GM21529 (cell line): ENCODE measurements around the gene CCDC27.

Experiments
- ATAC-seq: cut with Tn5 transposase; IDR thresholded peaks from one replicate; pipeline ENCODE4 v1.9.1; 2021; ENCODE audit not compliant: unreplicated experiment

CCDC27 gene

DNA sequence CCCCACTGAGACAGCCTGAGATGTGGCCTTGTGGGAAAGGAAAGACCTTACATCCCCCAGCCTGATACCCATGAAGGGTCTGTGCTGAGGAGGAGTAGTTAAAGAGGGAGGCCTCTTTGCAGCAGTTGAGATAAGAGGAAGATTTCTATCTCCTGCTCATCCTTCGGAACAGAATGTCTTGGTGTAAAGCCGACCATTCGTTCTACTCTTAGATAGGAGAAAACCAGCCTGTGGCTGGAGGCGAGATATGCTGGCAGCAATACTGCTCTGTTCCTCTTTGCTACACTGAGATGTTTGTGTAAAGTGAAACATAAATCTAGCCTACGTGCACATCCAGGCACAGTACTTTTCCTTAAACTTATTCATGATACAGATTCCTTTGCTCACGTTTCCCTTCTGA, 1.5 kb upstream of the CCDC27 start:
- no peak for ATAC-seq

DNA sequence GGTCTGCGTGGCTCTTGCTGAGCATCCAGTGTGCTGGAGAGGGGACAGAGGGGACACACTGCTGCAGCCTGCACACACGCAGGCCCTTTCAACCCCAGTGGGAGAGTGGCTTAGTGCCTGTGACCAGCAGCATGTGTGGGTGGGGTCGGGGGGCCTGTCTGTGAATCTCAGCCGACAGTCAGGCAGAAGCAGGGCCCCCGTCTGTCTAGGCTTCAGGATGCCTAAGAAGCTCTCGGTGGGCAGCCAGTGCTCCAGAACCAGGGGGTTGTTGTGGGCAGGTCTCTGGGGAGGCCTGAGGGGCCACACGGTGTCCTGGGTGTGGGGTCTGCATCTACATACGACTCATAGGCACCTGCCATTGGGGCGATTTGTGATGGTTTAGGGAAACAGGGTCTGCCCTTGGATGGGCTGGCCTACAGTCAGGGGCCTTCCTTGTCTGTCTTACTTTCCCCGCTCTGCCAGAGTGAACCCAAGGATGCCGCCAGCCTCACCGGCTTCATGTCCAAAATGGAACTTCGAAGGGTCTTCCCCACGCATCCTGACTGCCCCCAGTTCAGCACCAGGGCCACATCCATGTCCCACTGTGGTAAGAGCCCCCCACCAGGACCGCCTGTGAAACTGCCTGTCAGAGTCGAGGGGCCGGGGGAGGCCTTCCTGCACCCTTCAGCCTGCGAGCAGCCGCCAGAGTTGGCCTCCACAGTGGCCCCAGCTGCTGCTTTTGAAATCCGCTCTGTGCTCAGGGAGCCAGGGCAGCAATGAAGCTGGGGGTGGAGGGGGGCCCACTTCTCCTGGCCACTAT, 1.6 kb downstream of the CCDC27 start:
- no peak for ATAC-seq

DNA sequence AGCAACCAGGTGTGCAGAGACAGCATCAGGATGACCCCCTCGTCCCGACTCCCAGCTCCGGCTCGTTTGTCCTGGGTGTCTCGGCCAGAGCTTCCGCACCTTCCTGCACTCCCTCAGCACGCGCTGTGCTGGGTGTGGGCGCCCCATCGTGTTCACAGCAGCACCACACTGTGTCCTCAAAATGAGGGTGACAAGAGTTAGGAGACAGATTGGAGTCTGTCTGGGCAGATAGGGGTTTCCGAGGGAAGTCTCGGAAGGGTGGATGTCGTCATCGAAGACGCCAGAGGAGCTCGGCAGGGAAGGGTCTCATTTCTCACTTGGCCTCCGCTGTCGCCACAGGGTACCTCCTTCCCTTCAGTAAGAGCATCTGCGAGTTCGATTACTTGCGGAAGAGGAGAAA, 4.1 kb downstream of the CCDC27 start:
- ATAC-seq = no peak

DNA sequence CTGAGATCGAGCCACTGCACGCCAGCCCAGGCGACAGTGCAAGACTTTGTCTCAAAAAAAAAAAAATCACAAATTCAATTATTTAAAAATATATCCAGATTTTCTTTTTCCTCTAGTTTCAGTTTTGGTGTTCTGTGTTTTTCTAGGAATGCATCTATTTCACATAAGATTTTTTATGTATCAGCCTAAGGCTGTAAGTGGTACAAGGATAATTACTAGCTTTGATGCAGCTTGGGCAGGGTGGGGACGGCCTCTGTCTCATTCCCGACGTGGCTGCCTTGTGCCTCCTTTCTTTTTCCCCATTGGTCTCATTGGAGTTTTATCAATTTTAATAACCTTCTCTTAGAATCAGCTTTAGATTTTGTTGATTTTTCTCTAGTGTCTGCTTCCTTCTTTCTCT, 6.9 kb downstream of the CCDC27 start:
- no peak for ATAC-seq

DNA sequence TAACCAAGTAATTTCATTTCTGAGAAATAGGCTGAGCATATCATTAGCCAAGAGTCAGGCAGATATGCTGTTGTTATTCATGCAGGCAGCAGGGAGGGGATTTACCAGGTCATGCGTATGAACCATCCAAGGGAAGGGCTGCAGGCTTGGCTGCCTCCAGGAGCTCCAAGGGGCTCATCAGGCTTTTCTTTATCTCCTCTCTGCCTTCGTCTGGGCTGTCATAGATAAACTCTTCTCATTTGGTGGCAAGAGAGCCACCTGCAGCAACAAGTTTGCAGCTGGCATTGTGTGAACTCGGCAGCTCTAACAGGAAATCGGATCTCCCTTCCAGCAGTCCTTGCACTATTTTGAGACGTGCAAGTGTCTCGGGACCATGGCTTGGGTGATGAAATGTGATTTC, 7.5 kb downstream of the CCDC27 start:
- no peak for ATAC-seq

DNA sequence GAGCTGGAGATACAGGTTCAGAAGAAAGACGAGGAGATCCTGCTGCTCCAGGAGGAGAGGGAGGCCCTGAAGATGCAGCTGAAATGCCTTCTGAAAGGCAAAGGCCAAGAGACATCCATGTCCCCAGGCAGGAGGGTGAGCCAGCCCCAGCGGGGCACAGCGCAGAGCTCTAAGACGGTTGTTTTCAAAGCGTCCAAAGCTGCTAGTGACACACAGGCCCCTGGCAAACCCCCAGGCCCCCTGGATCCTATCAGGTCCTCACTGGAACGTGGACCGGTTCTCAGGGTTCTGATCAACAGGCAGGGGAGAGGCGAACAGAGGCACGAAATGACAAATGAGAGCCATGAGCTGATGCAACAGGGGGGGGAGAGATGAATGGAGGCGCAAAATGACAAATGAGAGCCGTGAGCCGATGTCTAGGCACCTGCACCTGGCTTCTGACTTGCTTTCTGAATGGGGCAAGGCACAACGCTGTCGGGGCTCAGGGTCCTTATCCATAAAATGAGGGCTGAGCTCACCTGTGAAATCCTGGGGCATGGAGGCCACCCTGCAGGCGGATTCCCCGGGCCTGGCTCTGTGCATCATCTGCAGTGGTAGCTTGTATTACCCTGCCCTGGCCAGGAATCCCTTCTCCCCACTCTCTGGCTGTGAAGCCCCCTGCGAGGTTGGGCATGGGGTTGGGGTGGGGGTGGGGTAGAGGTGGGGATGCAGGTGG, 9.2 kb downstream of the CCDC27 start:
- no peak for ATAC-seq

DNA sequence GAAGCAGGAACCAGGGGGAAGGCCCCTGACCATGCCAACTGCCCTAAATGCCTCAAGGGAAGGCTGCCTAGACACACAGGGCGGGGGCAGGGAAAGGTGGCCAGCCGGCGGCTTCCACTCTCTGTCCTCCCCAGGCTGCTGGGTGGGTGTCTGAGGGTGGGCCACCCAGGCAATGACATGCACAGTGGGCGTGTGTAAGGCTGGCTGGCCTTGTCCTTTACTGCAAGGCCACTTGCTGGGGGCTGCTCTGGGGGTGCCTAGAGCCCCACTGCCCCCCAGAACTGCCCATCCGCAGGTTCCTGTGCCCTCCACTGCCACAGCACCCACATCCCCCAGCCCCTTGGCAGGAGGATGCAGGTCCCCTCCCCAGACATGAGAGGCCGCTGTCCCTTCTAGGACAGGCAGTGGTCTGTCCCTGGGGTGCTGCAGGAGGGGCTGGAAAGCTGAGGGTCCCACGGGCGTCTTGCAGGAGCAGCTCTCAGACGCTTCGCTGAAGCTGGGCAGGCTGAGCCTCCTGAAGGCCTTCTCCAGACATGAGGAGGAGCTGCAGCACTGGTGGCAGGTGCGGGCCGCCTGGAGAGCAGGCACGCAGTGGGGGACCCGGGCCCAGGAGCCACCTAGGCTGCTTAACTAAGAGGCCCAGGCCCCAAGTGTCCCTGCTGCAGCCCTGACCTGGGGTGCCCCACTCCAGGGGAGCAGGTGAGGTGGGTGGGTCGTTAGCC, 10.1 kb downstream of the CCDC27 start:
- ATAC-seq = no peak

DNA sequence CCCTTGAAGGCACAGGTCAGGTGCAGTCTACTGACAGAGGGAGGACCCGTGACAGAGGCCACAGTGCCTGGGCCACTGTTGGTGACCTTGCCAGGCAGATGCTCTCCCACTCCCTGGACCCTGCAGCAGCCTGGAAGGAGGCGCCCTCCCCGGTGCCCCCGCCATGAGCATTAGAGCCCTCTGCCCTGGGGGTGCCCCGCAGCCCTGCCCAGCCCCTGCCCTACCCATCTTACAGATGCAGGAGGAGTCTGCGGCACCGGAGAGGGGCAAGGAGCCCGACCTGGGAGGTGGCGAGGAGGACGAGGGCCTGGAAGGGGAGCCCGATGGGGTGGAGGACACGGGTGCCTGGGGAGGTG, 10.6 kb downstream of the CCDC27 start:
- no peak for ATAC-seq

DNA sequence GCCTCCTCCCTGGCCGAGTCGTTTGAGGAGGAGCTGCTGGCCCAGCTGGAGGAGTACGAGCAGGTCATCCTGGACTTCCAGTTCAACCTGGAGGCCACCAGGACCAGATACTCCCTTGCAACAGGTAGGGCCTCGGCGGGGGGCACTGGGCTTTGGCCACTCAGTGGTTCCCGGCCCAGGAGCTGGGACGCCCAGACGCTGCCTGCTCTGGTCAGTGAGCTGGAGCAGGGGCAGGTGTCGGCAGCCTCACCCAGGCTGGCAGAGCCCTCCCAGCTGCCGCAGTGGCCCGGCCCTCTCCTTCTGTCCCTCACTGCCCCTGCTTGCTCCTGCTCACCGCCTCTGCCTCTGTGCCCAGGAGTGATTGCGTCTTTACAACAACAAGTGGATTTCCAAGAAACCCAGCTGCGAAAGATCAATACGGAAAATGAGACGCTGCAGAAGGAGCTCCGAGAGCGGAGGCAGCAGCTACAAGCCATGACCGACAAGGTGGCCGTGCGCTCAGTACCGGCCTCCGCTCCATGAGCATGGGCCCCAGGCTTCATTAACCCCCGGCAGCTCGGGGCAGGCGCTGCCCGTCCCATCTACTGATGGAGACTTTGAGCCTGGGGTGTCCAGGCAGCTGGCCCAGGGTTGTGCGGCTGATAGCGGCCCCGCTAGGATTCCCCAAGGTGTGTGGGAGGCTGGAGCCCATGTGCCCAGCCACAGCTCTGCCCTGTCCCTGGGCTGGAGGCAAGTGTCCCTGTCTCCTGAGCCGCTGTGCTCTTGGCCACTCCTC, 11.3 kb downstream of the CCDC27 start:
- ATAC-seq = no peak

DNA sequence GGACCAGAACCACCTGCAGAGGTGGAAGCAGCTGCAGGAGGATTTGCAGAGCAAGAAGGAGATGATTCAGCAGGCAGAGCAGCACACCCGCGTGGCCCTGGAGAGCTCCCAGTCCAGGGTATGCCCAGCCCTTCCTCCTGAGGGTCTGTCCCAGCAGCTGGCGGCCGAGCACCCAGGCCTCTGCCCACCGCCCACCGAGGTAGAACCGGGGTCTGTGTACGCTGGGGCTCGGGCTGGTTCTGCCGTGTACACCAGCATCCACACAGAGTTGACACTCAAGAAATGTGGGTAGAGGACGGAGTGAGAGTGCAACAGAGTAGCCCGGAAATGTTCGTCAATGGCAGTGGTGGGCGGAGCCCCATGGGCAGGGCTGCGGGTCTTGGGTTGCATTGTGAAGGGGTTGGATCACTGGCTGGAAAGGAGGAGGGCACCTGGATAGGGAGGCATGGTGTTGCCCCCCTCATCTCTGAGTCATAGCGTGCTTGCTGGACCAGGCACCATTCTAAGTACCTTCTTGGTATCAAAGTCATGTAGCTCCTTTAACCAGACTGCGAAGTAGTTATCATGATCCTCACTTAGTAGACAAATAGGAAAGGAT, 15.2 kb downstream of the CCDC27 start:
- no peak for ATAC-seq

DNA sequence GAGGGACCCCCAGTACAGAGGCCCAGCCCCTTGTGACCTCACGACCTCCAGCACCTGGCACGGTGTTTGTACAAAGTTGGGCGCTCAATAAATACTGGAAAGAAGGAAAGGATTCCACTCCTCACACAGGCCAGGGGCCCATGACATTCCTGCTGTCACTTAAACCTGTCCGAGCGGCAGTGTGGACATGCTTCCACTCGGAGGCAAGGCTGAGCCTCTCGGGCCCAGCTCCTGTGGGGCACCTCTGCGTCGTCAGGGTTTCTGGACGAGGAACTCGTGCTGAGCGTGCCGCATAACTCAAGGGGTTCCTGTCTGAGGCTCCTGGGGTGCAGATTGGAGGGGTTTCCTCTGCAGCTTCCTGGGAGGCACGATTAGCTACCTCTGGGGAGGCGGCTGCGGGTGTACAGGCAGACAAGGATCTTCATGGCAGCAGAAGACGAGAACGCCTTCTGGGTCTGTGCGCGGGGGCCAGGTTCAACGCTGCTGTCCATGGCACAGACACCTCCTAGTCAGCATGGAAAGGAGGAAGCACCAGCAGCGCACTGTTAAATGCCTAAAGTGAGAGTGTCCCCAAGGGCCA, 16.7 kb downstream of the CCDC27 start:
- no peak for ATAC-seq

DNA sequence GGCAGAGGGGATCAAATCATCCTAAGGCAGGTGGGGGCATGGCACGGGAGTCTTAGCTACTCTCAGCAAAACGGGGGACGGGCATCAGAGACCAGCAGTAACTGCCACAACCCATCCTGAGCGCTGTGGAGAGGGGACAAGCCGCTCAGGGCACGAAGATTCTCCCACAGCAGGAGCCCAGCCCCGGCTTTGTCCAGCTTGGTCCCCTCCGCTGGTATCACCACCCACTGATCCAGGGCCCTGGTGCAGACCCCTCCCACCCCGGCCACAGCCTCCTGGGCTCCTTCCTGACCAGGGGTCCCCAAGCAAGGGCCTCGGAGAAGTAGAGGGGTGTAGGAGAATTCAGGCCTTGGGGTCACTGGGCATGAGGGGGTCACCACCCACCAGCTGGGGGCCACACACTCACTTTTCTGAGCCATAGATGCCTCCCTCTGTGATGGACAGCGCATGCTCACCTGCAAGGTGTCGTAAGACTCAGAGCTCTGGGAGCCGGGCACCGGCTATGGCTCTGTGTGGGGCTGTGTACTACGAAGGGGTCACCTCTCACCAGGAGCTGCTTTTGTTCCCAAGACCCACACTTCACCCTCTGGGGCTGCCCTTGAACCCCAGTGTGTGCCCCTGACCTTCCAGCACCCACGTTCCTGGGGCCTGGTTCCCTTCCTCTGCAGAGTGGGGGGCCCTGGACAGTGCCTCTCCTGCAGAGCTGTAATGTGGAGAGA, 18.0 kb downstream of the CCDC27 start:
- no peak for ATAC-seq

DNA sequence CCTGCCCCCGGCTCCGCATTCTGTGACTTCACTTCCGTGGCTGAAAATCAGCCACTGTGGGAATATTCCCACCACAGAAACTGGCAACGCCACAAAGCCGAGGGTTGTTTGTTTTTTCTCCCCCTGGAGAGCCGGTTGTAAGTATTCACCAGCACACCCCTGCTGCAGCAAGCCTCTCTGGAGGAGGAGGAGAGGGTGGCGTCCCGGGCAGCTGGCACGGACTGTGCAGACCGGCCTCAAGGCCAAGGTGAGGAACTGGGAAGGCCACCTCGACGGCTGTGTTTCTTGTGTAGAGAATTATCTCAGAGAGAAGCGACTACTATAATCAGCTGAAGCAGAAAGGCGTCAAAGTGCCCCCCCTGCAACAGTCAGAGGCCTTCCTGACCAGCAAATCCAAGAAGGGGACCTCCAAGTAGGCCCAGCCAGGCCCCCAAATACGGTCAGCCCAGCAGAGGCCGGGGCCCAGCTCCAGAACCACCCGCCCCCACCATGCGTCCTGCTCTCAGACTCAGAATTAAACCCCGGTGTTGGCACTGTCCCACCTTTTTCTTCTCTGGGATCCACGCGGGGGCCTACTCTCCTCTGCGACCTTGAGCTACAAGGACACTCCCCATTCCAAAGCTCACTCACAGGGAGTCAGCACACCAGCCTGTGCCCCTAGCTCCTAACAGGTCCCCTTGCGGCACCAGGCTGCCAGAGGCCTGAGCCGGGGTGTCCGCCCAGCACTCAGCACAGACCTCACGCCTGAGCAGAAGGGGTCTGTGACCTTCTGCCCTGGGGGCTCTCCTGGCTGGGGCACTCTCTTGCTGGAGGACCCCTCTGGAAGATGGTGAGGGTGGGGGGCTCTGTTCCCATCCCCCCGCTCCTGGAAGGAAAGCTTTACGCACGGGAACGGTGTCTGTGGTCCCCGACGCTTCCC, 19.1 kb downstream of the CCDC27 start:
- ATAC-seq = no peak

DNA sequence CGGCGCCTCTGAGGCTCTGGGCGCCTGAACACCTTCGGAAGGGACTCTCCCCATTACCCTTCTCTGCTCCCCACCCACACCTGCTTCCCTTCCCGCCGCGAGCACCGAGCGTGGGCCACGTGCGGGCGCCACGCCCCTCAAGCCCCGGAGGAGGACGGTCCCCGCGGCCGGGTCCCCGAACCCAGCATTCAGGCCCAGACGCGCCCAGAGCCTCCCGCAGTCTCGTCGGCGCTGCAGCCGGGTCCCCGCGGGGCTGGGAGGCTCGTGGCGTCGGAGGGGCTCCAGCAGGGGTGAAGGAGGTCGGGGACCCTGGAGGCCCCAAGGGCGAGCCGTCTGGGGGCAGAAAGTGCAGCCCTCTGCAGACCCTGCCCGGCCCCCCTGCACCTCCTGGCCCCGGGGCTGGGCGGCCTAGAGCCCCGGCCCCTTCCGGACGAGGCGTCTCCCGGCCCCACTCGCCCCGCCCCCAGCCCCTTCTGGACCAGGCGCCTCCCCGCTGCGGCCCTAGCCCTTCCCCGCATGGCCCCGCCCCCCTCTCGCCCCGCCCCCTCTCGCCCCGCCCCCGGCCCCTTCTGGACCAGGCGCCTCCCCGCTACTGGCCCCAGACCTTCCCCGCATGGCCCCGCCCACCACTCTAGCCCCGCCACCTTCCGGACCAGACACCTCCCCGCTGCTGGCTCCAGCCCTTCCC, 19.9 kb downstream of the CCDC27 start:
- ATAC-seq = peak; percentile 60

DNA sequence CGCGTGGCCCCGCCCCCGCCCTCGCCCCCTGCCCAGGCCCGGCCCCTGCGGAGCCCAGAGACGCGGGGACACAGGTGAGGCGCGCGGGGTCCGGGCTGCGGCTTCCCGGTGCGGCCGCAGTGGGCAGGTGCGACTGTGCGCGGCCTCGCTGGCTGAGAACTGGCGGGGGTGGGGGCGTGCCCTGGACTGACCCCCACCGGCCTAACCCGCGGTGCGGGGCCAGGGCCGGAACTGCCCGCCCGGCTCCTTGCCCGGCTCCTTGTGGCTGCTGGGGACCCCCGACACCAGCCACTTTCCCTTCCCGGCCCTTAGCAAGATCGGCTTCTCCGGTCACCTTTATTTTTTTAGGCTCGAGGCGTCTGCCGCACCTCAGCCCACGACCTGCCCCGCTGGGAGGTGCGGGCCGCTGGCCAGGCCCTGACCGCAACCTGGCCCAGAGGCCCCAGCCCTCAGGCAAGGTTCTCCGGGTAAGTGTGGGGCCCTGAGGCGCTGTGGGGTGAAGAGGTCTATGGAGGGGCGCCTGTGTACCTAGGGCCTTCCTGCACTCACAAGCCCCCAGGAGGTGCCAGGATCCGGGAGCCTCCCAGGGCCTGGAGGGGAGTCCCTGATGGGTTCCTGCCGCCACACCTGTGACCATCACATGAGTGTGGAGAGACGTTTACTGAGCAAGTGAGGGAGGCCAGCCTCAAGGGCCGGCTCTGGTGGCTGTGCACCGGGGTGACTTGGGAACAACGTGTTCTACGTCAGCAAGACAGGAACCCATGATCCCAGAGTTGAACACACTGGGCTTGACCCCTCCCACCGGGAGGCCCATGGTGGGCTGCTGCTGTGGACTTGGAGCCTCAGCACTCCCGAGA, 20.7 kb downstream of the CCDC27 start, which contains the start of gene SMIM1:
TSS of gene SMIM1 (plus strand) at position 35 of the 857 bp plus-strand sequence. CDS start 2,625 bp downstream, outside the sequence.
- ATAC-seq = peak; percentile 19

DNA sequence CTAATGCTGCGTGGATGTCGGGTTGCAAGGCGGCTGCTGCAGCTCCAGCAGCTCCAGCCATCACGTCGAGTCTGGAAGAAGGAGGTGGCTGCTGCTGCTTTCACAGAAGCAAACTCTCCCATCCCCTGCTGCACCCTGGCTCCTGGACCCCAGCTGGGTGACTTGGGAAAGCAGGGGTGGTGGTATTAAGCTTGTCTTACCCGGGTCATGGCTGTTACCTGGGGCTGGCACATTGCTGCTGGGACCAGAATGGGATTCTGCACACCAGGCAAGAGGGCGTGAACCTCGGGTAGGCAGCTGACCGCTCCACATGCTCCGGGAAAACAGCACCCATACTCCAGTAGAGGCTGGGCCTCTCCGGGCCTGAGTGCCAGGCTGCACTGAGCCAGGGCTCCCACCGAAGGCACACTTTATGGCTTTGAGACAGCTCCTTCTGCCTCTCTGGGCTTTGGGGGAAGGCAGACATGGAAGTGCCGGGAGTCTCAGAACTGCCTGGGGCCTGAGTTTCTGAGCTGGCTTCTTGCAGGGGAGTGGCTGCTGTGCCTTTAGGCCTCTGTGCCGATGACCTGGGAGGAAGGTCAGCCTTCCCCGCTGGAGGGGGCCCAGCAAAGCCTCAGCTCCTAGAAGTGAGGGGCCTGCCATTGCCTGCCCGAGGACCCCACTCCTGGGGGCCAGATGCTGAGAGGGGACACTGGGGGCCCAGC, 21.5 kb downstream of the CCDC27 start:
- no peak for ATAC-seq
